ENCODE data around the gene PTGES.
"Not testable (repeated sequence)": the region's sequence is repeated elsewhere in the genome, so short reads cannot be mapped to it uniquely, and the experiment has no call there.

Gene PTGES

GRCh38 chr9:129752900-129753729 lies at the start of gene PTGES:
Gene PTGES (minus strand): TSS chr9:129753042. CDS start chr9:129753012, 30 bp downstream.
- Histone ChIP-seq H3K27ac (ENCODE audit: low read length) (no peak within 1 kb of the TSS), H3K9ac (ENCODE audit: low read length) (no peak within 1 kb of the TSS), H3K9me3 (ENCODE audit: control insufficient read depth, low read depth, low read length) (no peaks in the 10 kb centered on the region), H3K27me3 (ENCODE audit: control insufficient read depth, insufficient read depth, low read length) (peaks cover 10% of the 10 kb centered on the region), H3K36me3 (ENCODE audit: control insufficient read depth, low read depth, low read length) (no peaks in the 10 kb centered on the region), H3K4me3 (ENCODE audit: low read length) (no peak within 1 kb of the TSS), H3K4me1 (ENCODE audit: control insufficient read depth, low read depth, low read length) (peaks cover 9% of the 10 kb centered on the region)

DNA sequence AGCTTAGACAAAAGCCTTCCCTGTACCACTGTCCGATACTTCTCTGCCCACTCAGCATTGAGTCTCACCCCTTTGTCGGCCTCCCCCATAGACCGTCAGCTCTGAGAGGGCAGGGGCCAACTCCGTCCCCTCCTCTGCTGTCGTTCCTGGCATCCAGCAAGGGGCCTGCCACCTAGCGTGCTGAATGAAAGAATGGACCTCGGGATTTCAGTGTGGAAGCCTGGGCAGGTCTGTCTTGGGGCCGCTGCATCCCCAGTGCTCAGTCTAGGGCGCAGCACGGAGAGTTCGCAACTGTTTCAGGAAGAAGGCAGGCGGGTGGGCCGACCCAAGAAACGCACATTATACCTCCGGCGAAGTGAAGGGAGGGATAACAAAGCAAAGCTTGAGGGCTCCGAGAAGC lies 48.7 kb upstream of the PTGES start:
- no peaks in the 10 kb centered on the region for H3K4me1 ChIP-seq (ENCODE audit: control insufficient read depth, low read depth, low read length)
- no peak overlapping the region for H3K27ac ChIP-seq (ENCODE audit: low read length)
- no peaks in the 10 kb centered on the region for H3K36me3 ChIP-seq (ENCODE audit: control insufficient read depth, low read depth, low read length)
- no peak overlapping the region for H3K4me3 ChIP-seq (ENCODE audit: low read length)
- H3K27me3 ChIP-seq (ENCODE audit: control insufficient read depth, insufficient read depth, low read length): no peaks in the 10 kb centered on the region
- H3K9me3 ChIP-seq (ENCODE audit: control insufficient read depth, low read depth, low read length): no peaks in the 10 kb centered on the region
- no peak overlapping the region for H3K9ac ChIP-seq (ENCODE audit: low read length)

GRCh38 chr9:129798973-129799372 lies 46.1 kb upstream of the PTGES start:
- H3K36me3 ChIP-seq (ENCODE audit: control insufficient read depth, low read depth, low read length): no peaks in the 10 kb centered on the region
- no peaks in the 10 kb centered on the region for H3K9me3 ChIP-seq (ENCODE audit: control insufficient read depth, low read depth, low read length)
- no peak overlapping the region for H3K27ac ChIP-seq (ENCODE audit: low read length)
- no peaks in the 10 kb centered on the region for H3K27me3 ChIP-seq (ENCODE audit: control insufficient read depth, insufficient read depth, low read length)
- no peaks in the 10 kb centered on the region for H3K4me1 ChIP-seq (ENCODE audit: control insufficient read depth, low read depth, low read length)
- no peak overlapping the region for H3K4me3 ChIP-seq (ENCODE audit: low read length)
- no peak overlapping the region for H3K9ac ChIP-seq (ENCODE audit: low read length)

DNA sequence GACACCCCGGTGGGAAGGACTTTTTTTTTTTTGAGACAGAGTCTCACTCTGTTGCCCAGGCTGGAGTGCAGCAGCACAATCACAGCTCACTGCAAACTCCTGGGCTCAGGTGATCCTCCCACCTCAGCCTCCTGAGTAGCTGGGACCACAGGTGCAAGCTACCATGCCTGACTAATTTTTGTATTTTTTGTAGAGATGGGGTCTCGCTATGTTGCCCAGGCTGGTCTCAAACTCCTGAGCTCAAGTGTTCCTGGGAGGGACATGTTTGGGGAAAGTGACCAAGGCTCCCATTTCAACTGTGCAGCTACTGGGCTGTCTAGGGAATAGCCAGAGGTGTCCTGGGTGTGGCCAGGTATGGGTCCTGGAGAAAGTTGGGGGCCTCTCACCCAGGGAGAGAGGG lies 43.2 kb upstream of the PTGES start:
- H3K4me3 ChIP-seq (ENCODE audit: low read length); H3K9ac ChIP-seq (ENCODE audit: low read length); H3K9me3 ChIP-seq (ENCODE audit: control insufficient read depth, low read depth, low read length); H3K27me3 ChIP-seq (ENCODE audit: control insufficient read depth, insufficient read depth, low read length); H3K4me1 ChIP-seq (ENCODE audit: control insufficient read depth, low read depth, low read length); H3K36me3 ChIP-seq (ENCODE audit: control insufficient read depth, low read depth, low read length); H3K27ac ChIP-seq (ENCODE audit: low read length): not testable (repeated sequence)

- Histone ChIP-seq H3K4me1 (ENCODE audit: control insufficient read depth, low read depth, low read length) (no peaks in the 10 kb centered on the region), H3K27ac (ENCODE audit: low read length) (no peak overlapping the region), H3K9me3 (ENCODE audit: control insufficient read depth, low read depth, low read length) (no peaks in the 10 kb centered on the region), H3K27me3 (ENCODE audit: control insufficient read depth, insufficient read depth, low read length) (no peaks in the 10 kb centered on the region), H3K4me3 (ENCODE audit: low read length) (no peak overlapping the region), H3K36me3 (ENCODE audit: control insufficient read depth, low read depth, low read length) (no peaks in the 10 kb centered on the region), H3K9ac (ENCODE audit: low read length) (no peak overlapping the region)
These were observed 41.7 kb upstream of the PTGES start for GRCh38 chr9:129794549-129794948.

DNA sequence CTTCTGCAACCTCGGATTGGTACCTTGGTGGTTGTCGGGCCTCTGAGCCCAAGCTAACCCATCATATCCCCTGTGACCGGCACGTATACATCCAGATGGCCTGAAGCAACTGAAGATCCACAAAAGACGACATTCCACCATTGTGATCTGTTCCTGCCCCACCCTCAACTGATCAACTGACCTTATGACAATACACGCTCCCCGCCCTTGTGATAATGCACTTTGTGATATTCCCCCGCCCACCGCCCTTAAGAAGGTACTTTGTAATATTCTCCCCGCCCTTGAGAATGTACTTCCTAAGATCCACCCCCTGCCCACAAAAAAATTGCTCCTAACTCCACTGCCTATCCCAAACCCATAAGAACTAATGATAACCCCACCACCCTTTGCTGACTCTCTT lies 33.6 kb upstream of the PTGES start:
- H3K9me3 ChIP-seq (ENCODE audit: control insufficient read depth, low read depth, low read length): no peaks in the 10 kb centered on the region
- no peaks in the 10 kb centered on the region for H3K27me3 ChIP-seq (ENCODE audit: control insufficient read depth, insufficient read depth, low read length)
- H3K9ac ChIP-seq (ENCODE audit: low read length): no peak overlapping the region
- H3K4me3 ChIP-seq (ENCODE audit: low read length): no peak overlapping the region
- no peaks in the 10 kb centered on the region for H3K4me1 ChIP-seq (ENCODE audit: control insufficient read depth, low read depth, low read length)
- H3K27ac ChIP-seq (ENCODE audit: low read length): no peak overlapping the region
- H3K36me3 ChIP-seq (ENCODE audit: control insufficient read depth, low read depth, low read length): no peaks in the 10 kb centered on the region

GRCh38 chr9:129785866-129786265 lies 33.0 kb upstream of the PTGES start:
- Histone ChIP-seq H3K9ac (ENCODE audit: low read length) (no peak overlapping the region), H3K36me3 (ENCODE audit: control insufficient read depth, low read depth, low read length) (no peaks in the 10 kb centered on the region), H3K27ac (ENCODE audit: low read length) (no peak overlapping the region), H3K9me3 (ENCODE audit: control insufficient read depth, low read depth, low read length) (no peaks in the 10 kb centered on the region), H3K4me3 (ENCODE audit: low read length) (no peak overlapping the region), H3K27me3 (ENCODE audit: control insufficient read depth, insufficient read depth, low read length) (no peaks in the 10 kb centered on the region), H3K4me1 (ENCODE audit: control insufficient read depth, low read depth, low read length) (no peaks in the 10 kb centered on the region)

DNA sequence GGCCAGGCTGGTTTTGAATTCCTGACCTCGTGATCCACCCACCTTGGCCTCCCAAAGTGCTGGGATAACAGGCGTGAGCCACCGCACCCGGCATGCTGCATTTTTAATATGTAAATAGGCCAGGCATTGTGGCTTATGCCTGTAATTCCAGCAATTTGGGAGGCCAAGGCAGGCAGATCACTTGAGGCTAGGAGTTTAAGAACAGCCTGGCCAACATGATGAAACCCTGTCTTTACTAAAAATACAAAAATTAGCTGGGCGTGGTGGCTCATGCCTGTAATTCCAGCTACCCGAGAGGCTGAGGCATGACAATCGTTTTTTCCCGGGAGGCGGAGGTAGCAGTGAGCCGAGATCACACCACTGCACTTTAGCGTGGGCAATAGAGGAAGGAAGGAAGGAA lies 32.1 kb upstream of the PTGES start:
- H3K27ac ChIP-seq (ENCODE audit: low read length); H3K27me3 ChIP-seq (ENCODE audit: control insufficient read depth, insufficient read depth, low read length); H3K4me3 ChIP-seq (ENCODE audit: low read length); H3K36me3 ChIP-seq (ENCODE audit: control insufficient read depth, low read depth, low read length); H3K9me3 ChIP-seq (ENCODE audit: control insufficient read depth, low read depth, low read length); H3K4me1 ChIP-seq (ENCODE audit: control insufficient read depth, low read depth, low read length); H3K9ac ChIP-seq (ENCODE audit: low read length): not testable (repeated sequence)

DNA sequence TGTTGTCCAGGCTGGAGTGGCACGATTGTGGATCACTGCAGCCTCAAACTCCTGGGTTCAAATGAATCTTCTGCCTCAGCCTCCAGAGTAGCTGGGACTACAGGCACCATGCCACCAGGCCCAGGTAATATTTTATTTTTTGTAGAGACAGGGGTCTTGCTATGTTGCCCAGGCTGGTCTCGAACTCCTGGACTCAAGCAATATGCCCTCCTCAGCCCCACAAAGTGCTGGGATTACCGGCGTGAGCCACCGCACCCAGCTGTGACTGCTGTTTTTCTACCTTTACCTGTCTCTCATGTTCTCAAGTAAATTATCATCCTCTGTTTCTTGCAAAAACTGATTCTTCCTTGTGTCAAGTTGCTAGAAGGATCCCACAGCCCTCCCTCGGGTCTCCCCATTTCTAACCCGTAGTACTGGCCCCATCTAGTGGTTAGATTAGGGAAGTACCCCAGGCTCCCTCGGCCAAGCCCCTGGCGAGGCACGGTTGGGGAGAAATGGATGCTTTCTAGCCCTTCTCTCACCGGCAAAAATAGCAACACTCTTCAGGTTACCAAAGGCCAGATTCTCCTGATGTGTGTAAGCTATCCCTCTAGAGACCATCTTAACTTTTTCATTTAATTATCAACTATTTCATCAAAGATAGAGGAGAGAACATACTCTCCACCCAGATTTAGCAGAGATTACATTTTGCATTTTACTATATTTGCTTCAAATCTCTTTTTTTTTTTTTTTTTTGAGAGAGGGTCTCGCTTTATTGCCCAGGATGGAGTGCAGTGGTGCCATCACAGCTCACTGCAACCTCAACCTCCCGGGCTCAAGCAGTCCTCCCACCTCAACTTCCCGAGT lies 30.9 kb upstream of the PTGES start:
- Histone ChIP-seq H3K4me3 (ENCODE audit: low read length) (no peak overlapping the region), H3K36me3 (ENCODE audit: control insufficient read depth, low read depth, low read length) (no peaks in the 10 kb centered on the region), H3K27ac (ENCODE audit: low read length) (no peak overlapping the region), H3K9me3 (ENCODE audit: control insufficient read depth, low read depth, low read length) (no peaks in the 10 kb centered on the region), H3K4me1 (ENCODE audit: control insufficient read depth, low read depth, low read length) (no peaks in the 10 kb centered on the region), H3K27me3 (ENCODE audit: control insufficient read depth, insufficient read depth, low read length) (no peaks in the 10 kb centered on the region), H3K9ac (ENCODE audit: low read length) (no peak overlapping the region)

DNA sequence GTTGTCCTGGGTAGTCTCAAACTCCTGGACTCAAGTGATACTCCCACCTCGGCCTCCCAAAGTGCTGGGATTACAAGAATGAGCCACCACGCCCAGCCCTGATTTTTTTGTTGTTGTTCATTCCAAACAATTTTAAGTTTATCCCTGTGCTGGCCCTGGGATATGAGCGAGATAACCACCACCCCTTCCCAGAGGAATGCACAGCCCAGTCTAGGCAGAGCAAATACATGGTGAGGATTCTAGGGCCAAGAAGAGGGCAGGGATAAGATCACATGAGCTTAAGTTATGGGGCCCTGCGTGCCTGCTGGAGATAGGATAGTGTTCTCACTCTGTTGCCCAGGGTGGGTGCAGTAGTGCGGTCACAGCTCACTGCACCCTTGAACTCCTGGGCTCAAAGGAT lies 29.1 kb upstream of the PTGES start:
- Histone ChIP-seq H3K27ac (ENCODE audit: low read length) (no peak overlapping the region), H3K9ac (ENCODE audit: low read length) (no peak overlapping the region), H3K27me3 (ENCODE audit: control insufficient read depth, insufficient read depth, low read length) (no peaks in the 10 kb centered on the region), H3K4me1 (ENCODE audit: control insufficient read depth, low read depth, low read length) (no peaks in the 10 kb centered on the region), H3K9me3 (ENCODE audit: control insufficient read depth, low read depth, low read length) (no peaks in the 10 kb centered on the region), H3K36me3 (ENCODE audit: control insufficient read depth, low read depth, low read length) (no peaks in the 10 kb centered on the region), H3K4me3 (ENCODE audit: low read length) (no peak overlapping the region)

- Histone ChIP-seq H3K4me1 (ENCODE audit: control insufficient read depth, low read depth, low read length) (peaks cover 5% of the 10 kb centered on the region), H3K4me3 (ENCODE audit: low read length) (no peak overlapping the region), H3K27me3 (ENCODE audit: control insufficient read depth, insufficient read depth, low read length) (no peaks in the 10 kb centered on the region), H3K9me3 (ENCODE audit: control insufficient read depth, low read depth, low read length) (no peaks in the 10 kb centered on the region), H3K9ac (ENCODE audit: low read length) (no peak overlapping the region), H3K27ac (ENCODE audit: low read length) (no peak overlapping the region), H3K36me3 (ENCODE audit: control insufficient read depth, low read depth, low read length) (no peaks in the 10 kb centered on the region)
These were observed 28.3 kb upstream of the PTGES start for GRCh38 chr9:129781131-129781530.

Data from iPS-18a (cell line).